Pancreas (tissue), 10 donors: ENCODE measurements around the gene STK24. TPM values are rescaled to one million over a fixed set of nuclear protein-coding genes. Genes with fewer than 3 reads are reported as not detected.
A peak's percentile ranks its signal among the peaks of the same experiment; 100 is the strongest.

Source experiments
- ATAC-seq, 4 donors: fragments of 200-7000 bp; cut with Tn5 transposase; one replicate each; pipeline versions ENCODE4 v1.8.0 to v1.9.1; 2020; ENCODE audit warnings: mild to moderate bottlenecking in 4 of 4, moderate library complexity in 4 of 4
- DNase-seq, 6 donors: peaks; one replicate each; pipeline ENCODE4 v3.0.0-alpha.2; 2020
- FAIRE-seq: peaks from 2 replicates; lab custom pipeline; 2012; peaks lifted over from hg19 to GRCh38; lab: Jason Lieb, UNC
- H3K27ac ChIP-seq, 4 donors: fragments of 200-600 bp; sonication (generic); 1 replicate in 3 of 4; 2 replicates in 1 of 4; pipeline versions ENCODE4 v1.5.0 to v1.8.0; 2020
- H3K27me3 ChIP-seq, 4 donors: fragments of 200-600 bp; one replicate each; pipeline ENCODE4 v1.8.0; 2021
- H3K36me3 ChIP-seq, 3 donors: fragments of 200-600 bp; sonication (generic) in 1 of 3; one replicate each; pipeline versions ENCODE4 v1.5.0 to v1.8.0; 2020 to 2021
- H3K4me1 ChIP-seq, 3 donors: fragments of 200-600 bp; one replicate each; pipeline ENCODE4 v1.8.0; 2021
- H3K4me3 ChIP-seq, 4 donors: fragments of 200-600 bp; sonication (generic) in 2 of 4; one replicate each; pipeline versions ENCODE4 v1.5.0 to v1.8.0; 2020 to 2021
- H3K9me3 ChIP-seq, 4 donors: fragments of 200-600 bp; one replicate each; pipeline ENCODE4 v1.8.0; 2021
- CTCF ChIP-seq, 4 donors: fragments of 200-600 bp; sonication (generic) in 3 of 4; IDR thresholded peaks; one replicate each; pipeline versions ENCODE4 v1.5.0 to v1.8.0; 2021; ENCODE audit warnings: antibody characterized with exemption in 4 of 4
- WGBS, 2 donors: extraction: QIAGEN DNeasy Blood & Tissue Kit; methylation state at CpG; one replicate each; pipeline ENCODE4 v1.1.7; 2013; 5-methylcytosine and 5-hydroxymethylcytosine counted together
- intact Hi-C, 3 donors: fragments of 100-400 bp; cut with DNase I; formaldehyde crosslinking; loops; one replicate each; pipeline versions ENCODE4 v1.11.1 to v1.14.2; 2022
- polyA plus RNA-seq, 2 donors: library from polyadenylated mRNA; stranded (reverse); fragments of 200-250 nt; gene quantifications; one replicate each; pipeline ENCODE4 v1.2.3, GENCODE V29; 2013
- total RNA-seq, 6 donors: library from RNA; stranded (reverse); fragmentation: NEBNext Ultra II Directional in 4 of 6; extraction: Animal tissue kit (Norgen Biotek cat#: 25700) in 4 of 6; gene quantifications; one replicate each; pipeline versions ENCODE4 v1.2.1 to v1.2.4, GENCODE V29; 2021 to 2023
- donor health status: healthy with polysubstance abuse.
- donor health status: DM: no; HTN: no; CAD: no; lungs with moderate emphysema.
- donor health status: DM: no; HTN: no; CAD: no.
- donor health status: control.
- donor health status: control.
- donor health status: Bipolar disorder and iron deficiency.
- donor health status: DM: yes; HTN: yes; CAD: no.
- donor health status: DM: no; HTN: no; CAD: no.
- donor health status: DM: no; HTN: no; CAD: no.
- donor health status: DM: yes; HTN: yes; CAD: no.

Gene STK24
- total and polyA plus RNA-seq, 8 donors: 15.5 to 55.7 (median 37.4) TPM

- Histone ChIP-seq H3K9me3 (no peaks in the 10 kb centered on the region), H3K27me3 (no peaks in the 10 kb centered on the region), H3K27ac (no peak overlapping the region), H3K4me3 (no peak overlapping the region), H3K4me1 (no peaks in the 10 kb centered on the region), H3K36me3 (peaks cover 3 to 26% (median 3%) of the 10 kb centered on the region in 3 donors)
- FAIRE-seq (no peak), ATAC-seq (no peak), DNase-seq (no peak)
- TF ChIP-seq CTCF (IDR thresholded peaks at IDR 0.05): no peak
- 85 to 87% methylated on average over 16 of the region's 16 CpGs for WGBS, 2 donors
- intact Hi-C loops: loop anchor here in 2 of 3 donors (10.0 kb wide), 2 partner anchors 206 to 396 kb away; no protein-coding TSS in a partner anchor
Observed at GRCh38 chr13:98449273-98449672, 127.6 kb downstream of the STK24 start.

GRCh38 chr13:98448642-98448928 is 128.3 kb downstream of the STK24 start:
- no peak for FAIRE-seq
- Histone ChIP-seq H3K27me3 (no peaks in the 10 kb centered on the region), H3K4me1 (no peaks in the 10 kb centered on the region), H3K36me3 (peaks cover 3 to 32% (median 3%) of the 10 kb centered on the region in 3 donors), H3K4me3 (no peak overlapping the region), H3K9me3 (no peaks in the 10 kb centered on the region), H3K27ac (no peak overlapping the region)
- WGBS, 2 donors: 78 to 94% methylated on average over 5 of the region's 5 CpGs
- no peak for TF ChIP-seq CTCF (IDR thresholded peaks at IDR 0.05)
- intact Hi-C loops: loop anchor here in 2 of 3 donors (10.0 kb wide), 2 partner anchors 206 to 396 kb away; no protein-coding TSS in a partner anchor
- ATAC-seq: no peak
- DNase-seq: no peak

- Histone ChIP-seq H3K9me3 (no peaks in the 10 kb centered on the region), H3K27ac (no peak overlapping the region), H3K36me3 (peaks cover 3 to 32% (median 3%) of the 10 kb centered on the region in 3 donors), H3K4me1 (no peaks in the 10 kb centered on the region), H3K4me3 (no peak overlapping the region), H3K27me3 (no peaks in the 10 kb centered on the region)
- FAIRE-seq: no peak
- DNase-seq: no peak
- intact Hi-C loops: loop anchor here in 2 of 3 donors (10.0 kb wide), 2 partner anchors 207 to 397 kb away; no protein-coding TSS in a partner anchor
- 78 to 79% methylated on average over 28 of the region's 28 CpGs for WGBS, 2 donors
- ATAC-seq: peak in 1 of 4 donors; percentile 19
- TF ChIP-seq CTCF (IDR thresholded peaks at IDR 0.05): no peak
Observed at GRCh38 chr13:98447881-98448641, 128.8 kb downstream of the STK24 start.

- FAIRE-seq (no peak), DNase-seq (no peak), ATAC-seq (no peak)
- WGBS, 2 donors: 88 to 90% methylated on average over 5 of the region's 5 CpGs
- no peaks in the 10 kb centered on the region for H3K4me1 ChIP-seq
- H3K9me3 ChIP-seq: no peaks in the 10 kb centered on the region
- H3K36me3 ChIP-seq: peaks cover 3 to 36% (median 3%) of the 10 kb centered on the region in 3 donors
- no peak overlapping the region for H3K27ac ChIP-seq
- no peaks in the 10 kb centered on the region for H3K27me3 ChIP-seq
- no peak overlapping the region for H3K4me3 ChIP-seq
- intact Hi-C loops: loop anchor here in 2 of 3 donors (10.0 kb wide), 2 partner anchors 208 to 398 kb away; no protein-coding TSS in a partner anchor
- TF ChIP-seq CTCF (IDR thresholded peaks at IDR 0.05): no peak
Observed at GRCh38 chr13:98447130-98447529, 129.8 kb downstream of the STK24 start.

- WGBS, 2 donors: 87 to 97% methylated on average over 11 of the region's 11 CpGs
- Histone ChIP-seq H3K9me3 (no peaks in the 10 kb centered on the region), H3K27ac (no peak overlapping the region), H3K36me3 (peaks cover 3 to 45% (median 3%) of the 10 kb centered on the region in 3 donors), H3K4me3 (no peak overlapping the region), H3K27me3 (no peaks in the 10 kb centered on the region), H3K4me1 (no peaks in the 10 kb centered on the region)
- intact Hi-C loops: loop anchor here in 2 of 3 donors (10.0 kb wide), 2 partner anchors 209 to 399 kb away; no protein-coding TSS in a partner anchor
- no peak for TF ChIP-seq CTCF (IDR thresholded peaks at IDR 0.05)
- FAIRE-seq (no peak), ATAC-seq (no peak), DNase-seq (peak in 1 of 6 donors; percentile 68)
Observed at GRCh38 chr13:98446234-98446621, 130.7 kb downstream of the STK24 start.
